Natural killer cell (primary cell): ENCODE data around the gene TANGO2. TPM values are rescaled to one million over a fixed set of nuclear protein-coding genes. Genes with fewer than 3 reads are reported as not detected.

Source experiments
- ATAC-seq, 3 donors: fragments of 150-1000 bp in 2 of 3; fragments of 200-7000 bp in 1 of 3; cut with Tn5 transposase; 1 replicate in 1 of 3; 2 replicates in 2 of 3; pipeline ENCODE4 v1.10.0; 2021; ENCODE audit warnings: mild to moderate bottlenecking in 2 of 3, moderate library complexity in 2 of 3
- DNase-seq, 2 donors: peaks; one replicate each; pipeline versions ENCODE4 v3.0.0 to v3.0.0-alpha.2; 2013 to 2021; ENCODE audit warnings: mixed read lengths in 1 of 2
- H3K27ac ChIP-seq: one replicate; pipeline ENCODE4 v1.5.1; 2013; ENCODE audit warnings: mild to moderate bottlenecking, low read length
- H3K27me3 ChIP-seq: one replicate; pipeline ENCODE4 v1.6.1; 2013; ENCODE audit warnings: low read length; ENCODE audit not compliant: control insufficient read depth, insufficient read depth
- H3K36me3 ChIP-seq: one replicate; pipeline ENCODE4 v1.6.1; 2013; ENCODE audit warnings: low read length; ENCODE audit not compliant: control insufficient read depth, insufficient read depth
- H3K4me1 ChIP-seq: one replicate; pipeline ENCODE4 v1.6.1; 2013; ENCODE audit warnings: low read length; ENCODE audit not compliant: control insufficient read depth, insufficient read depth
- H3K4me3 ChIP-seq: one replicate; pipeline ENCODE4 v1.5.1; 2013; ENCODE audit warnings: low read length
- H3K9me3 ChIP-seq: one replicate; pipeline ENCODE4 v1.6.1; 2013; ENCODE audit warnings: low read length; ENCODE audit not compliant: control insufficient read depth, insufficient read depth
- H3K27ac Mint-ChIP-seq, 2 donors: one replicate each; pipeline ENCODE4 v1.8.0; 2022; ENCODE audit warnings: mild to moderate bottlenecking in 2 of 2, mixed read lengths in 2 of 2, moderate library complexity in 1 of 2
- H3K27me3 Mint-ChIP-seq, 2 donors: one replicate each; pipeline ENCODE4 v1.8.0; 2022; ENCODE audit warnings: low read depth in 2 of 2, mixed read lengths in 2 of 2
- H3K36me3 Mint-ChIP-seq: one replicate; pipeline ENCODE4 v1.8.0; 2022; ENCODE audit warnings: mixed read lengths
- H3K4me1 Mint-ChIP-seq, 2 donors: one replicate each; pipeline ENCODE4 v1.8.0; 2022; ENCODE audit warnings: mixed read lengths in 2 of 2
- H3K4me3 Mint-ChIP-seq: one replicate; pipeline ENCODE4 v1.8.0; 2022; ENCODE audit warnings: mild to moderate bottlenecking, moderate library complexity, mixed read lengths
- H3K9me3 Mint-ChIP-seq, 2 donors: one replicate each; pipeline ENCODE4 v1.8.0; 2022; ENCODE audit warnings: mixed read lengths in 2 of 2
- WGBS: methylation state at CpG from one replicate; pipeline ENCODE4 v1.1.7; 2013; ENCODE audit warnings: missing lambda C conversion rate; ENCODE audit not compliant: insufficient coverage; 5-methylcytosine and 5-hydroxymethylcytosine counted together
- intact Hi-C: fragments of 100-400 bp; cut with micrococcal nuclease; formaldehyde crosslinking; loops from one replicate; pipeline ENCODE4 v1.14.2; 2022
- total RNA-seq, 4 donors: library from RNA; stranded (reverse); fragments of 120-200 nt in 1 of 4; gene quantifications; one replicate each; pipeline versions ENCODE4 v1.2.3 to v1.2.4, GENCODE V29; 2013 to 2022
- TF ChIP-seq, protein P1 (sequence below): fragments of 200-600 bp; IDR thresholded peaks from one replicate; pipeline ENCODE4 v1.8.0; 2022; ENCODE audit warnings: antibody characterized with exemption

TANGO2 gene
- total RNA-seq, 3 donors from 2014 or later (not counting 1 experiment from before 2014, with no cell fraction given) = 33.3 to 53.0 (median 46.2) TPM

GRCh38 chr22:20008221-20008995 is 12.5 kb upstream of the TANGO2 start:
- WGBS = 95% methylated on average over 10 of the region's 11 CpGs
- no peak overlapping the region for H3K27ac ChIP-seq
- Mint-ChIP-seq H3K9me3 (peaks cover 0 to 4% of the 10 kb centered on the region in 2 donors), H3K27me3 (no peaks in the 10 kb centered on the region), H3K4me3 (no peak overlapping the region), H3K4me1 (peaks cover 12 to 16% of the 10 kb centered on the region in 2 donors), H3K27ac (no peak overlapping the region), H3K36me3 (peaks cover 9% of the 10 kb centered on the region)
- no peak for DNase-seq
- no peak for ATAC-seq
- H3K4me3 ChIP-seq = no peak overlapping the region
- TF ChIP-seq, protein P1, sequence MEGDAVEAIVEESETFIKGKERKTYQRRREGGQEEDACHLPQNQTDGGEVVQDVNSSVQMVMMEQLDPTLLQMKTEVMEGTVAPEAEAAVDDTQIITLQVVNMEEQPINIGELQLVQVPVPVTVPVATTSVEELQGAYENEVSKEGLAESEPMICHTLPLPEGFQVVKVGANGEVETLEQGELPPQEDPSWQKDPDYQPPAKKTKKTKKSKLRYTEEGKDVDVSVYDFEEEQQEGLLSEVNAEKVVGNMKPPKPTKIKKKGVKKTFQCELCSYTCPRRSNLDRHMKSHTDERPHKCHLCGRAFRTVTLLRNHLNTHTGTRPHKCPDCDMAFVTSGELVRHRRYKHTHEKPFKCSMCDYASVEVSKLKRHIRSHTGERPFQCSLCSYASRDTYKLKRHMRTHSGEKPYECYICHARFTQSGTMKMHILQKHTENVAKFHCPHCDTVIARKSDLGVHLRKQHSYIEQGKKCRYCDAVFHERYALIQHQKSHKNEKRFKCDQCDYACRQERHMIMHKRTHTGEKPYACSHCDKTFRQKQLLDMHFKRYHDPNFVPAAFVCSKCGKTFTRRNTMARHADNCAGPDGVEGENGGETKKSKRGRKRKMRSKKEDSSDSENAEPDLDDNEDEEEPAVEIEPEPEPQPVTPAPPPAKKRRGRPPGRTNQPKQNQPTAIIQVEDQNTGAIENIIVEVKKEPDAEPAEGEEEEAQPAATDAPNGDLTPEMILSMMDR = no peak
- no peaks in the 10 kb centered on the region for H3K9me3 ChIP-seq
- peaks cover 30% of the 10 kb centered on the region for H3K4me1 ChIP-seq
- no peaks in the 10 kb centered on the region for H3K36me3 ChIP-seq
- H3K27me3 ChIP-seq = no peaks in the 10 kb centered on the region
- intact Hi-C loops = no loop called here

DNA sequence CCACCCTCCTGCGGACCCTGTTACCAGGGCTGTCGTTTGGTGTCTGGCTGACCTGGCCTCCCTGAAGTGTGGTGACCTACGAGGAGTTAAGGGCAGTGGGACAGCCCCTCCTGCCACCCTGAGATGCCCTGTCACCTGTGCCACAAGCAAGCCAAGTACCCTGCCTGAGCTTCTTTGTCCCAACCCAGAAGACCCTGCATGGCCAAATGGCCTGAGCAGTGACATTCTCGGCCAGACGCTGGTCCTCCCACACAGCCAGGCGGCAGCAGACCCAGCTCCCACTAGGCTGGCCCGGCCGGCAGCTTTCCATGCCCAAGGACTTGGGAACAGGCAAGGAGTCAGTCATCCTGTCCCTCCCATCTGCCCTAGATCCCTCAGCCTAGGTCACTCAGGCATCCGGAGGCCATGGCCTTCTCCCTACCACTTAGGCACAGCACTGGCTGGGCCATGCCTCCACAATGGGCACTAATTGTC is 11.9 kb upstream of the TANGO2 start:
- peaks cover 3% of the 10 kb centered on the region for H3K36me3 Mint-ChIP-seq
- 96% methylated on average over 9 of the region's 9 CpGs for WGBS
- Histone ChIP-seq H3K9me3 (no peaks in the 10 kb centered on the region), H3K27ac (no peak overlapping the region), H3K36me3 (no peaks in the 10 kb centered on the region), H3K4me3 (no peak overlapping the region), H3K27me3 (no peaks in the 10 kb centered on the region), H3K4me1 (peaks cover 34% of the 10 kb centered on the region)
- no peaks in the 10 kb centered on the region for H3K27me3 Mint-ChIP-seq
- intact Hi-C loops = no loop called here
- no peak overlapping the region for H3K27ac Mint-ChIP-seq
- DNase-seq (no peak), ATAC-seq (no peak)
- peaks cover 15 to 16% of the 10 kb centered on the region in 2 donors for H3K4me1 Mint-ChIP-seq
- H3K4me3 Mint-ChIP-seq = no peak overlapping the region
- no peaks in the 10 kb centered on the region for H3K9me3 Mint-ChIP-seq
- TF ChIP-seq, protein P1 = no peak

DNA sequence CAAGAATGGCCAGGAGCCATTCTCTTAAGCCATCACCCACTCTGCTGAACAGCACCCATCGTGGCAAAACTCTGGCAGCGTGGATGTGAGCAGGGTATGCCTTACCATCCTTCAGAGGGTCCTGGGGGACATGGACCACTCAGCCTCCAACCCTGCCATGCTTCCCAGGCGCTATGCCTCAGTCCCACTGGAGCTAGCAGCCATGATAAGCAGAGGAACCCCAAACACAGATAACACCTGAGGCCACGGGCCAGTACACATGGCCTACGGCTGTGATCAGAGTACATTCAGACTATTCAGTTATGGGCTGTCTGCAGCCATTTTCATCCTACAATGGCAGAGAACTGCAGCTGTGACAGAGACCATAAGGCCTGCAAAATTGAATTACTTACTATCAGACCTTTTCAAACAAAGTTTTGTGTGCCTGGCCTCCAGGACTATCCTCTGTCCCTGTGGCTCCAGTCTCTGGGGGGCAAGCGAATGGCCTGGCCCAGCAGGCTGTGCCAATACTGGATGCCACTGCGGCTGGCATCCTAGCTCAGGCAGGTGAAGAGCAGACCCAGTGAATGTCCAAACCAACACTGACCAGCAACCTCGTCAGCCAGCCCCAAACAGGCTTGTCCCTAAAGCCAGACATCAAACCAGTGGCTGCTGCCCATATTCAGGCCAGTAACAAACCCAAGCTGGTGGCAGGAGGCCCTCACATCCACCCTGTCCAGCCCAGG is 11.2 kb upstream of the TANGO2 start:
- no peak overlapping the region for H3K27ac Mint-ChIP-seq
- no peak for ATAC-seq
- Histone ChIP-seq H3K36me3 (no peaks in the 10 kb centered on the region), H3K4me1 (peaks cover 34% of the 10 kb centered on the region), H3K27me3 (no peaks in the 10 kb centered on the region), H3K9me3 (no peaks in the 10 kb centered on the region), H3K4me3 (no peak overlapping the region), H3K27ac (no peak overlapping the region)
- no peaks in the 10 kb centered on the region for H3K9me3 Mint-ChIP-seq
- no peaks in the 10 kb centered on the region for H3K36me3 Mint-ChIP-seq
- intact Hi-C loops = no loop called here
- no peak overlapping the region for H3K4me3 Mint-ChIP-seq
- WGBS = 93% methylated on average over 8 of the region's 8 CpGs
- DNase-seq = no peak
- TF ChIP-seq, protein P1 = no peak
- H3K4me1 Mint-ChIP-seq = peaks cover 15 to 19% of the 10 kb centered on the region in 2 donors
- H3K27me3 Mint-ChIP-seq = no peaks in the 10 kb centered on the region
